HepG2 (cell line): ENCODE measurements around the gene RBBP6. TPM values are rescaled to one million over a fixed set of nuclear protein-coding genes. Genes with fewer than 3 reads are reported as not detected.

Source experiments
- HNF4A ChIP-seq: sonication (generic); formaldehyde crosslinking; IDR thresholded peaks from 2 replicates; pipeline ENCODE4 v1.4.0; 2020; ENCODE audit warnings: missing genetic modification reagents
- HOXA3 ChIP-seq: sonication (generic); formaldehyde crosslinking; IDR thresholded peaks from 2 replicates; pipeline ENCODE4 v1.5.0; 2020; ENCODE audit warnings: missing genetic modification reagents
- JARID2 ChIP-seq: sonication (generic); formaldehyde crosslinking; IDR thresholded peaks from 2 replicates; pipeline ENCODE4 v1.8.1; 2023; ENCODE audit warnings: missing genetic modification reagents, inconsistent platforms; ENCODE audit not compliant: insufficient replicate concordance
- MZF1 ChIP-seq: sonication (generic); formaldehyde crosslinking; IDR thresholded peaks from 2 replicates; pipeline ENCODE4 v1.8.1; 2023; ENCODE audit warnings: mild to moderate bottlenecking, missing genetic modification reagents, borderline replicate concordance
- NFATC3 ChIP-seq: sonication (generic); formaldehyde crosslinking; IDR thresholded peaks from 2 replicates; pipeline ENCODE4 v1.5.1; 2020; ENCODE audit warnings: mild to moderate bottlenecking, missing genetic modification reagents
- NR2C2 ChIP-seq: sonication (generic); formaldehyde crosslinking; IDR thresholded peaks from 2 replicates; pipeline ENCODE4 v1.4.0; 2020; ENCODE audit warnings: missing genetic modification reagents, mild to moderate bottlenecking, moderate library complexity, borderline replicate concordance
- NR3C1 ChIP-seq: sonication (generic); formaldehyde crosslinking; IDR thresholded peaks from 2 replicates; pipeline ENCODE4 v1.4.0; 2020; ENCODE audit warnings: missing genetic modification reagents
- RFX3 ChIP-seq: IDR thresholded peaks from 2 replicates; pipeline ENCODE4 v1.6.1; 2016; ENCODE audit warnings: missing biosample characterization, missing genetic modification reagents
- SIX1 ChIP-seq: sonication (generic); formaldehyde crosslinking; IDR thresholded peaks from 2 replicates; pipeline ENCODE4 v1.4.0; 2020; ENCODE audit warnings: missing genetic modification reagents, borderline replicate concordance
- U2AF1 ChIP-seq: fragments of 200-400 bp; formaldehyde crosslinking; optimal IDR thresholded peaks from 2 replicates; pipeline ENCODE3; 2017; ENCODE audit warnings: mild to moderate bottlenecking, low read depth, low read length
- ZFP82 ChIP-seq: sonication (generic); formaldehyde crosslinking; IDR thresholded peaks from 2 replicates; pipeline ENCODE4 v1.5.1; 2020; ENCODE audit warnings: mild to moderate bottlenecking, missing genetic modification reagents, borderline replicate concordance
- ZMYM2 ChIP-seq: sonication (generic); formaldehyde crosslinking; IDR thresholded peaks from 2 replicates; pipeline ENCODE4 v1.8.0; 2022; ENCODE audit warnings: mild to moderate bottlenecking, missing genetic modification reagents
- ZNF543 ChIP-seq: sonication (generic); formaldehyde crosslinking; IDR thresholded peaks from 2 replicates; pipeline ENCODE4 v1.4.0; 2020; ENCODE audit warnings: mild to moderate bottlenecking, missing genetic modification reagents
- ZNF747 ChIP-seq: sonication (generic); formaldehyde crosslinking; IDR thresholded peaks from 2 replicates; pipeline ENCODE4 v1.8.1; 2023; ENCODE audit warnings: missing genetic modification reagents, mild to moderate bottlenecking, borderline replicate concordance
- ZNF768 ChIP-seq: sonication (generic); formaldehyde crosslinking; IDR thresholded peaks from 2 replicates; pipeline ENCODE4 v1.4.0; 2020; ENCODE audit warnings: missing genetic modification reagents
- ZNF782 ChIP-seq: sonication (generic); formaldehyde crosslinking; IDR thresholded peaks from 2 replicates; pipeline ENCODE4 v1.4.0; 2020; ENCODE audit warnings: missing genetic modification reagents, mild to moderate bottlenecking, borderline replicate concordance
- ZNF879 ChIP-seq: sonication (generic); formaldehyde crosslinking; IDR thresholded peaks from 2 replicates; pipeline ENCODE4 v1.8.1; 2023; ENCODE audit warnings: missing genetic modification reagents
- ZSCAN20 ChIP-seq: sonication (generic); formaldehyde crosslinking; IDR thresholded peaks from 2 replicates; pipeline ENCODE4 v1.4.0; 2020; ENCODE audit warnings: missing genetic modification reagents, mild to moderate bottlenecking, borderline replicate concordance
- polyA plus RNA-seq, 8 experiments: library from polyadenylated mRNA; depleted of rRNA in 3 of 8; stranded (reverse) in 7 of 8; unstranded in 1 of 8; fragments of >200 nt; fragmentation: Illumina TruSeq in 4 of 8; extraction: Trizol in 4 of 8; gene quantifications; 2 replicates each; pipeline versions ENCODE4 v1.2.1 to v1.2.3, GENCODE V29; 2011 to 2016; ENCODE audit warnings: low read depth in 4 of 8, missing spikeins in 1 of 8, mixed read lengths in 1 of 8; ENCODE audit not compliant: insufficient read depth in 1 of 8
- total RNA-seq, 5 experiments: library from RNA; depleted of rRNA; stranded (reverse); fragments of >200 nt; fragmentation: Illumina TruSeq; extraction: Trizol; gene quantifications; 2 replicates each; pipeline ENCODE4 v1.2.3, GENCODE V29; 2016; ENCODE audit warnings: low read depth in 1 of 5
- TF ChIP-seq, protein P1 (sequence below): sonication (generic); formaldehyde crosslinking; IDR thresholded peaks from 2 replicates; pipeline ENCODE4 v1.4.0; 2020; ENCODE audit warnings: missing genetic modification reagents
- TF ChIP-seq, protein P2 (sequence below): sonication (generic); formaldehyde crosslinking; IDR thresholded peaks from 2 replicates; pipeline ENCODE4 v1.4.0; 2020; ENCODE audit warnings: missing genetic modification reagents, mild to moderate bottlenecking, borderline replicate concordance
- TF ChIP-seq, protein P3 (sequence below): sonication (generic); formaldehyde crosslinking; conservative IDR thresholded peaks from 2 replicates; pipeline ENCODE4 v1.4.0; 2020; ENCODE audit warnings: missing genetic modification reagents
- TF ChIP-seq, protein P4 (sequence below): sonication (generic); formaldehyde crosslinking; IDR thresholded peaks from 2 replicates; pipeline ENCODE4 v1.9.0; 2021; ENCODE audit warnings: missing genetic modification reagents, mild to moderate bottlenecking, borderline replicate concordance

The RBBP6 gene
- total and polyA plus RNA-seq, 2 of the 13 experiments (the other 11 are each of a cell fraction or from before 2014, with no cell fraction given) = 37.1 to 70.9 TPM

- TF ChIP-seq, protein P1, sequence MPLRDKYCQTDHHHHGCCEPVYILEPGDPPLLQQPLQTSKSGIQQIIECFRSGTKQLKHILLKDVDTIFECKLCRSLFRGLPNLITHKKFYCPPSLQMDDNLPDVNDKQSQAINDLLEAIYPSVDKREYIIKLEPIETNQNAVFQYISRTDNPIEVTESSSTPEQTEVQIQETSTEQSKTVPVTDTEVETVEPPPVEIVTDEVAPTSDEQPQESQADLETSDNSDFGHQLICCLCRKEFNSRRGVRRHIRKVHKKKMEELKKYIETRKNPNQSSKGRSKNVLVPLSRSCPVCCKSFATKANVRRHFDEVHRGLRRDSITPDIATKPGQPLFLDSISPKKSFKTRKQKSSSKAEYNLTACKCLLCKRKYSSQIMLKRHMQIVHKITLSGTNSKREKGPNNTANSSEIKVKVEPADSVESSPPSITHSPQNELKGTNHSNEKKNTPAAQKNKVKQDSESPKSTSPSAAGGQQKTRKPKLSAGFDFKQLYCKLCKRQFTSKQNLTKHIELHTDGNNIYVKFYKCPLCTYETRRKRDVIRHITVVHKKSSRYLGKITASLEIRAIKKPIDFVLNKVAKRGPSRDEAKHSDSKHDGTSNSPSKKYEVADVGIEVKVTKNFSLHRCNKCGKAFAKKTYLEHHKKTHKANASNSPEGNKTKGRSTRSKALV (CRISPR knock-in tag) = peak; percentile 12; the same call in 1 of the 2 replicates
- TF ChIP-seq RFX3 (no peak), ZNF747 (CRISPR knock-in tag) (no peak), JARID2 (CRISPR knock-in tag) (peak; percentile 21), ZSCAN20 (CRISPR knock-in tag) (peak; percentile 61; the same call in 1 of the 2 replicates), HOXA3 (CRISPR knock-in tag) (no peak), ZNF543 (CRISPR knock-in tag) (peak; percentile 25; the same call in 1 of the 2 replicates), U2AF1 (no peak), ZMYM2 (CRISPR knock-in tag) (no peak), MZF1 (CRISPR knock-in tag) (no peak), ZNF782 (CRISPR knock-in tag) (peak; percentile 83; the same call in 1 of the 2 replicates), NFATC3 (CRISPR knock-in tag) (no peak), ZNF768 (CRISPR knock-in tag) (no peak), ZFP82 (CRISPR knock-in tag) (peak; percentile 47; the same call in 1 of the 2 replicates), SIX1 (no peak), ZNF879 (peak; percentile 89; the same call in 1 of the 2 replicates), NR2C2 (CRISPR knock-in tag) (peak; percentile 10; the same call in 1 of the 2 replicates), HNF4A (CRISPR knock-in tag) (0 out of 2 replicates have a peak, but pooled peaks have one; percentile 13), NR3C1 (no peak)
- TF ChIP-seq, protein P2, sequence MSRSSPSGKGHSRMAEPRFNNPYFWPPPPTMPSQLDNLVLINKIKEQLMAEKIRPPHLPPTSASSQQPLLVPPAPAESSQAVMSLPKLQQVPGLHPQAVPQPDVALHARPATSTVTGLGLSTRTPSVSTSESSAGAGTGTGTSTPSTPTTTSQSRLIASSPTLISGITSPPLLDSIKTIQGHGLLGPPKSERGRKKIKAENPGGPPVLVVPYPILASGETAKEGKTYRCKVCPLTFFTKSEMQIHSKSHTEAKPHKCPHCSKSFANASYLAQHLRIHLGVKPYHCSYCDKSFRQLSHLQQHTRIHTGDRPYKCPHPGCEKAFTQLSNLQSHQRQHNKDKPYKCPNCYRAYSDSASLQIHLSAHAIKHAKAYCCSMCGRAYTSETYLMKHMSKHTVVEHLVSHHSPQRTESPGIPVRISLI (CRISPR knock-in tag) = no peak
- TF ChIP-seq, protein P3, sequence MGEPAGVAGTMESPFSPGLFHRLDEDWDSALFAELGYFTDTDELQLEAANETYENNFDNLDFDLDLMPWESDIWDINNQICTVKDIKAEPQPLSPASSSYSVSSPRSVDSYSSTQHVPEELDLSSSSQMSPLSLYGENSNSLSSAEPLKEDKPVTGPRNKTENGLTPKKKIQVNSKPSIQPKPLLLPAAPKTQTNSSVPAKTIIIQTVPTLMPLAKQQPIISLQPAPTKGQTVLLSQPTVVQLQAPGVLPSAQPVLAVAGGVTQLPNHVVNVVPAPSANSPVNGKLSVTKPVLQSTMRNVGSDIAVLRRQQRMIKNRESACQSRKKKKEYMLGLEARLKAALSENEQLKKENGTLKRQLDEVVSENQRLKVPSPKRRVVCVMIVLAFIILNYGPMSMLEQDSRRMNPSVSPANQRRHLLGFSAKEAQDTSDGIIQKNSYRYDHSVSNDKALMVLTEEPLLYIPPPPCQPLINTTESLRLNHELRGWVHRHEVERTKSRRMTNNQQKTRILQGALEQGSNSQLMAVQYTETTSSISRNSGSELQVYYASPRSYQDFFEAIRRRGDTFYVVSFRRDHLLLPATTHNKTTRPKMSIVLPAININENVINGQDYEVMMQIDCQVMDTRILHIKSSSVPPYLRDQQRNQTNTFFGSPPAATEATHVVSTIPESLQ (CRISPR knock-in tag) = no peak
- TF ChIP-seq, protein P4, sequence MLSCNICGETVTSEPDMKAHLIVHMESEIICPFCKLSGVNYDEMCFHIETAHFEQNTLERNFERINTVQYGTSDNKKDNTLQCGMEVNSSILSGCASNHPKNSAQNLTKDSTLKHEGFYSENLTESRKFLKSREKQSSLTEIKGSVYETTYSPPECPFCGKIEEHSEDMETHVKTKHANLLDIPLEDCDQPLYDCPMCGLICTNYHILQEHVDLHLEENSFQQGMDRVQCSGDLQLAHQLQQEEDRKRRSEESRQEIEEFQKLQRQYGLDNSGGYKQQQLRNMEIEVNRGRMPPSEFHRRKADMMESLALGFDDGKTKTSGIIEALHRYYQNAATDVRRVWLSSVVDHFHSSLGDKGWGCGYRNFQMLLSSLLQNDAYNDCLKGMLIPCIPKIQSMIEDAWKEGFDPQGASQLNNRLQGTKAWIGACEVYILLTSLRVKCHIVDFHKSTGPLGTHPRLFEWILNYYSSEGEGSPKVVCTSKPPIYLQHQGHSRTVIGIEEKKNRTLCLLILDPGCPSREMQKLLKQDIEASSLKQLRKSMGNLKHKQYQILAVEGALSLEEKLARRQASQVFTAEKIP = 0 out of 2 replicates have a peak, but pooled peaks have one; percentile 49
These were observed 660 bp downstream of the RBBP6 start (continued) for GRCh38 chr16:24539850-24540601.
